Measurements from ENCODE around the gene SHLD1.

Gene SHLD1

DNA sequence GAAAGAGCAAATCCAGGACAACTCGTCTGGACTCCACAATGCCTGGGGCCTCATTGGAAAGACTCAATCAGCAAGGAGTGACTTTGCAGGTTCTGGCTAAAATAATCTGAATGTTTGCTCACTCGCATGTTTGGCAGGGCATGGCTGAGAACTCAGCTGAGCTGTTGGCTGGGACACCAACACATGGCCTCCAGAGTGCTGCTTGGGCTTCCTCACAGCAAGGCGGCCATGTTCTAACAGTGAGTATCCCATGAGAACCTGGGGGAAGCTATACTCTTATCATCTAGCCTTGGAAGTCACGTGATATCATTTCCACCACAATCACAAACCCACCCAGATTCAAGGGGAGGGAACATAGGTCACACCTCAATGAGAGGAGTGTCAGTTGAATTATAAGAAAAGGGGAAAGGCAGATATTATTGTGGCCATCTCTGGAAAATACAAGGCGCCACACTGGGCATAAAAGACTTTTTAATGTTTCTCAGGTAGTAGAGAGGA is 23.1 kb upstream of the SHLD1 start:
- Histone ChIP-seq H3K27ac (ENCODE audit: poor library complexity, severe bottlenecking) (no peak overlapping the region), H3K27me3 (ENCODE audit: insufficient read depth, poor library complexity, severe bottlenecking) (no peaks in the 10 kb centered on the region), H3K36me3 (ENCODE audit: low read depth) (no peaks in the 10 kb centered on the region), H3K9me3 (ENCODE audit: severe bottlenecking) (no peaks in the 10 kb centered on the region), H3K4me3 (ENCODE audit: severe bottlenecking) (no peak overlapping the region), H3K4me1 (ENCODE audit: insufficient read depth, poor library complexity, severe bottlenecking) (peaks cover 19% of the 10 kb centered on the region)
- ATAC-seq (ENCODE audit: low read depth) (no peak), DNase-seq (ENCODE audit: low spot score) (no peak)
- TF ChIP-seq, protein P1, sequence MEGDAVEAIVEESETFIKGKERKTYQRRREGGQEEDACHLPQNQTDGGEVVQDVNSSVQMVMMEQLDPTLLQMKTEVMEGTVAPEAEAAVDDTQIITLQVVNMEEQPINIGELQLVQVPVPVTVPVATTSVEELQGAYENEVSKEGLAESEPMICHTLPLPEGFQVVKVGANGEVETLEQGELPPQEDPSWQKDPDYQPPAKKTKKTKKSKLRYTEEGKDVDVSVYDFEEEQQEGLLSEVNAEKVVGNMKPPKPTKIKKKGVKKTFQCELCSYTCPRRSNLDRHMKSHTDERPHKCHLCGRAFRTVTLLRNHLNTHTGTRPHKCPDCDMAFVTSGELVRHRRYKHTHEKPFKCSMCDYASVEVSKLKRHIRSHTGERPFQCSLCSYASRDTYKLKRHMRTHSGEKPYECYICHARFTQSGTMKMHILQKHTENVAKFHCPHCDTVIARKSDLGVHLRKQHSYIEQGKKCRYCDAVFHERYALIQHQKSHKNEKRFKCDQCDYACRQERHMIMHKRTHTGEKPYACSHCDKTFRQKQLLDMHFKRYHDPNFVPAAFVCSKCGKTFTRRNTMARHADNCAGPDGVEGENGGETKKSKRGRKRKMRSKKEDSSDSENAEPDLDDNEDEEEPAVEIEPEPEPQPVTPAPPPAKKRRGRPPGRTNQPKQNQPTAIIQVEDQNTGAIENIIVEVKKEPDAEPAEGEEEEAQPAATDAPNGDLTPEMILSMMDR (IDR thresholded peaks at IDR 0.05; ENCODE audit: poor library complexity, severe bottlenecking) = no peak

DNA sequence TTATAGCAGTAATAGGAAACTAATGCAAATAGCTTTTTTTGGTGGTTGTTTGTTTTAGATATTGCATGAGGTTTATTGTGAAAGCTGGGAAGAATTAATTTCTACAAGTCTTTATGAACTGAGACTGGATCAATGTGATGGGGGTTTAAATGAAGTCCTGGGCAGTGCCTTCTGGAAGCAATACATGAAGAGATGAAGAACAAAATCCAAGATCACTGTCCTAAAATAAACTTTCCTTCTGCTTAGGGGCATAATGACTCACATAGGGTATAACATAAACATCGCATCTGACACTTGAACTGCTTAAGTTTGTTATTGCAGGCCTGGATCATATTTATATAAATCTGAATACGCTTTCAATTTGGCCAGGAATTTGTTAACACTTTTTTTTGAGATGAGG is 20.9 kb upstream of the SHLD1 start:
- Histone ChIP-seq H3K9me3 (ENCODE audit: severe bottlenecking) (no peaks in the 10 kb centered on the region), H3K4me3 (ENCODE audit: severe bottlenecking) (no peak overlapping the region), H3K4me1 (ENCODE audit: insufficient read depth, poor library complexity, severe bottlenecking) (peaks cover 17% of the 10 kb centered on the region), H3K27me3 (ENCODE audit: insufficient read depth, poor library complexity, severe bottlenecking) (no peaks in the 10 kb centered on the region), H3K36me3 (ENCODE audit: low read depth) (no peaks in the 10 kb centered on the region), H3K27ac (ENCODE audit: poor library complexity, severe bottlenecking) (no peak overlapping the region)
- peak; percentile 59 for ATAC-seq (ENCODE audit: low read depth)
- DNase-seq (ENCODE audit: low spot score) = no peak
- TF ChIP-seq, protein P1 (IDR thresholded peaks at IDR 0.05; ENCODE audit: poor library complexity, severe bottlenecking) = no peak

DNA sequence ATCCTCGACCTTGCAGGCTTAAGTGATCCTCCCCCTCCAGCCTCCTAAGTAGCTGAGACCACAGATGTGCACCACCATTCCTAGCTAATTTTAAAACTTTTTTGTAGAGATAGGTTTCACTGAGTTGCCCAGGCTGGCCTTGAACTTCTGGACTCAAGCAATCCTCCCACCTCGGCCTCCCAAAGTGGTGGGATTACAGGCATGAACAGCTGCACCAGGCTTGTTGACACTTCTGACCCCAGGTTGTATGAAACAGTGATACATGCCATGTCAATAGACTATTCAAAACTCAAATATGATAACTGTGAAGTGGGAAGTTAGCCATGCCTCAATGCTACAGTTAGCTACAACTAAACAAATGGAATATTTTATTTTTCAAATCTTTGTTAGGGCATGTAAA is 20.1 kb upstream of the SHLD1 start:
- no peak overlapping the region for H3K27ac ChIP-seq (ENCODE audit: poor library complexity, severe bottlenecking)
- no peaks in the 10 kb centered on the region for H3K27me3 ChIP-seq (ENCODE audit: insufficient read depth, poor library complexity, severe bottlenecking)
- H3K9me3 ChIP-seq (ENCODE audit: severe bottlenecking) = no peaks in the 10 kb centered on the region
- H3K36me3 ChIP-seq (ENCODE audit: low read depth) = no peaks in the 10 kb centered on the region
- H3K4me3 ChIP-seq (ENCODE audit: severe bottlenecking) = no peak overlapping the region
- ATAC-seq (ENCODE audit: low read depth) = no peak
- peaks cover 9% of the 10 kb centered on the region for H3K4me1 ChIP-seq (ENCODE audit: insufficient read depth, poor library complexity, severe bottlenecking)
- DNase-seq (ENCODE audit: low spot score) = no peak
- TF ChIP-seq, protein P1 (IDR thresholded peaks at IDR 0.05; ENCODE audit: poor library complexity, severe bottlenecking) = no peak

- peaks cover 8% of the 10 kb centered on the region for H3K4me1 ChIP-seq (ENCODE audit: insufficient read depth, poor library complexity, severe bottlenecking)
- H3K27me3 ChIP-seq (ENCODE audit: insufficient read depth, poor library complexity, severe bottlenecking) = no peaks in the 10 kb centered on the region
- peak; percentile 33; the same call in 1 of the 3 replicates for ATAC-seq (ENCODE audit: low read depth)
Observed at GRCh38 chr20:5731753-5732366, 18.3 kb upstream of the SHLD1 start.

DNA sequence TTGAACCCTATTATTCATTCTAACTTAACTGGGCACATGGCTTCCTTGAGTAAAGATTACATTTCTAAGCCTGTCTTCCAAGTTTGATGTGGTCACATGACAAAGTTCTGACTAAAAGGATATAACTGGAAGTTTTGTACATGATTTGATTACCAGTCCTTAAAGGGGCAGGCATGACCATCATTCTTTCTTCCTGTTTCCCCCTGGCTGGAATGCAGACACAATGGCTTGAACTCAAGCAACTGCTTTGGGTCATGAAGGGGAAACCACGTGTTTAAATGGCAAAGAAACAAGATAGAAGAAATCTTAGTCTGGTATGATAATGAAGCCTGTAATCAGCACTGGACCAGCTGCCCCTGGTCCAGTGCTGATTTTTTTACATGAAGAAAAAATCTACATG is 15.6 kb upstream of the SHLD1 start:
- no peak overlapping the region for H3K27ac ChIP-seq (ENCODE audit: poor library complexity, severe bottlenecking)
- H3K9me3 ChIP-seq (ENCODE audit: severe bottlenecking) = no peaks in the 10 kb centered on the region
- ATAC-seq (ENCODE audit: low read depth) (no peak), DNase-seq (ENCODE audit: low spot score) (no peak)
- H3K4me1 ChIP-seq (ENCODE audit: insufficient read depth, poor library complexity, severe bottlenecking) = peaks cover 1% of the 10 kb centered on the region
- H3K4me3 ChIP-seq (ENCODE audit: severe bottlenecking) = no peak overlapping the region
- no peaks in the 10 kb centered on the region for H3K27me3 ChIP-seq (ENCODE audit: insufficient read depth, poor library complexity, severe bottlenecking)
- TF ChIP-seq, protein P1 (IDR thresholded peaks at IDR 0.05; ENCODE audit: poor library complexity, severe bottlenecking) = no peak
- H3K36me3 ChIP-seq (ENCODE audit: low read depth) = no peaks in the 10 kb centered on the region

More at GRCh38 chr20:5731753-5732366, 18.3 kb upstream of the SHLD1 start:
- DNase-seq (ENCODE audit: low spot score) = no peak
- TF ChIP-seq, protein P1 (IDR thresholded peaks at IDR 0.05; ENCODE audit: poor library complexity, severe bottlenecking) = no peak
- Histone ChIP-seq H3K27ac (ENCODE audit: poor library complexity, severe bottlenecking) (no peak overlapping the region), H3K4me3 (ENCODE audit: severe bottlenecking) (no peak overlapping the region), H3K36me3 (ENCODE audit: low read depth) (no peaks in the 10 kb centered on the region), H3K9me3 (ENCODE audit: severe bottlenecking) (no peaks in the 10 kb centered on the region)
